Stimulated activated CD8-positive, alpha-beta memory T cell treated with anti-CD3 and anti-CD28 coated beads, Interleukin-12 subunit alpha, Interleukin-12 subunit beta, amount 100 ng/mL, for 1 hour (primary cell): Measurements from ENCODE around the gene FUZ.

Experiments used
- DNase-seq: peaks from one replicate; pipeline ENCODE4 v3.0.0-alpha.2; 2020; ENCODE audit warnings: low read depth

The FUZ gene

GRCh38 chr19:49807058-49807903 lies 5.8 kb downstream of the FUZ start:
- no peak for DNase-seq

DNA sequence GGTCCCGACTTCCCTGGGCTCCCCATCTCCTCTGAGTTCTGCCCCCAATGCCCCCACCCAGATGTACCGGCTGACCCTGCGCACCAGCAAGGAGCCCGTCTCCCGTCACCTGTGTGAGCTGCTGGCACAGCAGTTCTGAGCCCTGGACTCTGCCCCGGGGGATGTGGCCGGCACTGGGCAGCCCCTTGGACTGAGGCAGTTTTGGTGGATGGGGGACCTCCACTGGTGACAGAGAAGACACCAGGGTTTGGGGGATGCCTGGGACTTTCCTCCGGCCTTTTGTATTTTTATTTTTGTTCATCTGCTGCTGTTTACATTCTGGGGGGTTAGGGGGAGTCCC lies 6.5 kb downstream of the FUZ start:
- DNase-seq: no peak

DNA sequence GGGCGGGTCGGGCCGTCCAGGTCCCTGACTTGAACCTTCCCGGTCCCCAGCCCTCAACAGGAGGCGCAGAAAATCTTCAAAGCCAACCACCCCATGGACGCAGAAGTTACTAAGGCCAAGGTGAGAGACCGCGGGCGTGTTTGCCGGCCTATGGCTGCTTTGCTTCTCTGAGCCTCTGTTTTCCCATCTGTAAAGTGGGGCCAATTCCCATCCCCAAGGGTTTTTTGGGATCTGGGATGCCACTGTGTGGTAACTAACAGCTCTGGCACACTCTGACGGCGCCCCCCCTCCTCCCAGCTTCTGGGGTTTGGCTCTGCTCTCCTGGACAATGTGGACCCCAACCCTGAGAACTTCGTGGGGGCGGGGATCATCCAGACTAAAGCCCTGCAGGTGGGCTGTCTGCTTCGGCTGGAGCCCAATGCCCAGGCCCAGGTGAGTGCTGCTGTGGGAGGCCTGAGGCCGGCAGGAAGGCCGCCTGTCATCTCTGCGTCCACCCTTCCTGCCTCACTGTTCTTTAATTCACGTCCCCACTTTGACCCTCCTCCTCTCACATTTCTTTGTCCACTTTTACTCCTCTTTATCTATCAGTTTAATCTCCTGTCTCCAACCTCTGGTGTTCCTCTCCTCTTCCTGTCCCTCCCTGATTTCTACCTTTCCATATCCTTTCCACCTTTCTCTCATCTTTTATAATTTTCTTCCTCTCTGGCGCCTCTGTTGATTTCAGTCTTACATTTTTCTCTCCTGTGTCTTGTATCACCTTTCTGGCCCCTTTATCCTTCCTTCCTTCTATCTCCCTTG lies 7.1 kb downstream of the FUZ start:
- no peak for DNase-seq

- DNase-seq: no peak
Observed at GRCh38 chr19:49803529-49803856, 9.6 kb downstream of the FUZ start.

DNA sequence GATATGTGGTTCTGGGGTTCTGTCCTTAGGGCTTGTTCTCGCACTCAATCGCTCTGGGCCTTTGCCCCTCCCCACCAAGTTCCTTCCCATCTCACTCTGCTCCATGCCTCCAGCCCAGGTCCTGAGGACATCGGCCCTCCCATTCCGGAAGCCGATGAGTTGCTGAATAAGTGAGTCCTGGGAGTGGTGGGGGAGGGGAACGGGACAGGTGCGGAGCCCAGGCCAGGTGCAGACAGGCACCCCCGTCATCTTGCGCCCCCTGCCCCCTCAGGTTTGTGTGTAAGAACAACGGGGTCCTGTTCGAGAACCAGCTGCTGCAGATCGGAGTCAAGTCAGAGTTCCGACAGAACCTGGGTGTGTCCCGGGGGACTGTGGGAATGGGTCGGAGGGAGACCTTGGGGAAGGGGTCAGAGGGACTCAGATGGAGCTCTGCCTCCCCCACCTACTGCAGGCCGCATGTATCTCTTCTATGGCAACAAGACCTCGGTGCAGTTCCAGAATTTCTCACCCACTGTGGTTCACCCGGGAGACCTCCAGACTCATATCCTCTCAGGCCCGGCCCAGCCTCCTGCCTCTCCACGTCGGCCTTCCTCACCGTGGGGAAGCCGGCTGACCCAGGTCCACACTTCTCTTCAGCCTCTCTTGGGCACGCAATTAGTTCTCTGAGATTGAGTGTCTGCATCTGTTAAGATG lies 10.1 kb downstream of the FUZ start:
- DNase-seq: no peak

- no peak for DNase-seq
Observed at GRCh38 chr19:49801966-49802661, 11.0 kb downstream of the FUZ start.

DNA sequence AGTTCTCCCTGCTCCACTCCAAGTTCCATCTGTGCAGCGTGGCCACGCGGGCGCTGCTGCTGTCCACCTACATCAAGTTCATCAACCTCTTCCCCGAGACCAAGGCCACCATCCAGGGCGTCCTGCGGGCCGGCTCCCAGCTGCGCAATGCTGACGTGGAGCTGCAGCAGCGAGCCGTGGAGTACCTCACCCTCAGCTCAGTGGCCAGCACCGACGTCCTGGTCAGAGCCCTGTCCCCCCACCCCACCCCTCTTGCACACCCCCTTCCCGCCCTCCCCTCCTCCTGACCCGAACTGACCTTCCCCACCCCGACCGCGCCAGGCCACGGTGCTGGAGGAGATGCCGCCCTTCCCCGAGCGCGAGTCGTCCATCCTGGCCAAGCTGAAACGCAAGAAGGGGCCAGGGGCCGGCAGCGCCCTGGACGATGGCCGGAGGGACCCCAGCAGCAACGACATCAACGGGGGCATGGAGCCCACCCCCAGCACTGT lies 11.6 kb downstream of the FUZ start:
- no peak for DNase-seq

DNA sequence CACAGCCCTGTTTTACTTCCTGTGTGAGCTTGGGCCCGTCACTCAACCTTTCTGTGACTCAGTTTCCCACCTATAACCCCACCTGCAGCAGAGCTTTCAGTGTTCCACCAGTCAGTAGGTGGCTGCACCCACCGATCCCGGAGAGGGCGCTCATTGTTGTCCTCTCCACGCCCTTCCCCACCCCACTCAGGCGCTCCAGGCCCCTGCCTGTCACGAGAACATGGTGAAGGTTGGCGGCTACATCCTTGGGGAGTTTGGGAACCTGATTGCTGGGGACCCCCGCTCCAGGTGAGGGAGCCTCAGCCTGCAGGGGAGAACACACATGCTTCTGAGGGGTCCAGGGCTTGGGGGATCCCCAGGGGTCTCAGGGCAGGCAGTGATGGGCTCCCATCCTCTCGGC lies 12.3 kb downstream of the FUZ start:
- no peak for DNase-seq

DNA sequence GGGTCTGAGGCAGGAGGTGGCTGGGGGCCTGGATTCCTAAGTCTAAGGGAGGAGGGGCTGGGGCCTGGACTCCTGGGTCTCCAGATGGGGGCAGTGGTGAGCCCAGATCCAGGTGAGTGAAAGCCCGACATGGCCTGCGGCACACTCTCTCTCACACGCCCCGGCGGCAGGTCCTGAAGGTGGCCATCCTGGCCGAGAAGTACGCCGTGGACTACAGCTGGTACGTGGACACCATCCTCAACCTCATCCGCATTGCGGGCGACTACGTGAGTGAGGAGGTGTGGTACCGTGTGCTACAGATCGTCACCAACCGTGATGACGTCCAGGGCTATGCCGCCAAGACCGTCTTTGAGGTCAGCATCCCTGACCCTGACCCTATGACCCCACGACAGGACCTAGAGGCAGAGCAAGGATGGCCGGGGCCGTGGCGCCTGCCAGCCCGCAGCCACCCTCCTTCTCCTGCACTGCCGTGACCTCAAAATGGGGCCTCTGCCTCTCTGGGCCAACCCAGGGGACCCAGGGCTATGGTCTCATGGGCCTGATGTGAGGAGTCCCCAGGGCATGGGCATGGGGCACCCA lies 13.2 kb downstream of the FUZ start:
- no peak for DNase-seq

- DNase-seq: no peak
Observed at GRCh38 chr19:49799271-49799797, 13.8 kb downstream of the FUZ start.

GRCh38 chr19:49798574-49798973 lies 14.5 kb downstream of the FUZ start:
- no peak for DNase-seq

GRCh38 chr19:49795615-49796014 lies 17.5 kb downstream of the FUZ start:
- no peak for DNase-seq

GRCh38 chr19:49793561-49793840 lies 19.6 kb downstream of the FUZ start:
- no peak for DNase-seq

GRCh38 chr19:49792829-49793560 lies 20.1 kb downstream of the FUZ start:
- no peak for DNase-seq

- no peak for DNase-seq
Observed at GRCh38 chr19:49791776-49792445, 21.2 kb downstream of the FUZ start.

GRCh38 chr19:49790866-49791265 lies 22.2 kb downstream of the FUZ start:
- DNase-seq: no peak

- DNase-seq: no peak
Observed at GRCh38 chr19:49788857-49789256, 24.2 kb downstream of the FUZ start.

GRCh38 chr19:49787746-49788145 lies 25.3 kb downstream of the FUZ start:
- no peak for DNase-seq

DNA sequence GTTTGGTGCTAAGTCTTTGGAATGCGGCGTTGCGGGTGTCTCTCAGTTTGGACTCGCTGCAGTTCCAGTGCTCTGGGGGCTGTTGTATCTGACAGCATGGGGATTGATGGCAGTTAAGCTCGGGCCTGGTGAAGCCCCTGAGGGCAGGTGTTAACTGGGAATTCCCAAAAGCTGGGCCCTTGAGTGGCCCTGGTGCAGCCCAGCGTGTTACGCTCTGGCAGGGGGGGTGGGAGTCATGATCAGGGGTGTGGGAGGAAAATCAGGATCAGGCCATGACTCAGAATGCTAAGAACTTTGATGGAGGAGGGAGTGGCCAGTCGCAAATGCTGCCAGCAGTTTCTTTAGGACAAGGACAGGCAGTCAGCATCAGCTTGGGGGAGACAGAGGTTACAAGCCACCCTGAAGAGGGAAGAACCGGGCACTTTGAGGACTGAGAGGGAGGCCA lies 26.7 kb downstream of the FUZ start:
- DNase-seq: no peak

DNA sequence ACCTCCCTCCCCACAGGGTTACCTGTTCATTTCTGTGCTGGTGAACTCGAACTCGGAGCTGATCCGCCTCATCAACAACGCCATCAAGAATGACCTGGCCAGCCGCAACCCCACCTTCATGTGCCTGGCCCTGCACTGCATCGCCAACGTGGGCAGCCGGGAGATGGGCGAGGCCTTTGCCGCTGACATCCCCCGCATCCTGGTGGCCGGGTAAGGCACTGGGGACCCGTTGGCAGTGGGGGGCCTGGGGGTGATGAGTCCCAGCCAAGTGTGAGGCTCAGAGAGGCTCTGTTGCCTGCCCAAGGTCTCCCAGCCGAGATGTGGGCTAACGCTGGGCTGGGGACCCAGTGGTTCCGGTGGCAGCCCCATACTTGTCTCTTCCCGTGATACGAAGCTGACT lies 30.6 kb downstream of the FUZ start:
- DNase-seq: no peak

DNA sequence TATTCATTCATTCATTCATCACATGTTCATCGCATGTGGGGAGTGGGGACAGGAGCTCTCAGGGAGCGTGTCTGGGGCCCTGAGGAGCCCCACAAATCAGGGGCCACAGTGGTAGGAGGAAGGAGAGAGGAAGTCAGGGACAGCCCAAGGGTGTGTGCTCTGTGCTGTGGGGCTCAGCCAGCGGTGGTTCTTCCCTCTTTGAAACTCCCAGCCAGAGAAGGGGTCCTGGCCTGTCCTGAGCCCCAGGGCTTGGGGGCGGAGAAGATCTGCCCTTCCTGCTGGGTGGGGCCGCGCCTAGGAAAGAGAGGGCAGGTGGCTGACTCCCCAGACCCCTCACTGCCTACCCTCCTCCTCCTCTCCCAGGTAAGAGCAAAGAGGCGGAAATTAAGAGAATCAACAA lies 31.7 kb downstream of the FUZ start:
- no peak for DNase-seq
